ENCODE results near the gene CA5A. TPM values are rescaled to one million over a fixed set of nuclear protein-coding genes. Genes with fewer than 3 reads are reported as not detected.
"Not testable (repeated sequence)": the region's sequence is repeated elsewhere in the genome, so short reads cannot be mapped to it uniquely, and the experiment has no call there.

Gene CA5A
- total RNA-seq, 2 donors from 2014 or later, result not detected

DNA sequence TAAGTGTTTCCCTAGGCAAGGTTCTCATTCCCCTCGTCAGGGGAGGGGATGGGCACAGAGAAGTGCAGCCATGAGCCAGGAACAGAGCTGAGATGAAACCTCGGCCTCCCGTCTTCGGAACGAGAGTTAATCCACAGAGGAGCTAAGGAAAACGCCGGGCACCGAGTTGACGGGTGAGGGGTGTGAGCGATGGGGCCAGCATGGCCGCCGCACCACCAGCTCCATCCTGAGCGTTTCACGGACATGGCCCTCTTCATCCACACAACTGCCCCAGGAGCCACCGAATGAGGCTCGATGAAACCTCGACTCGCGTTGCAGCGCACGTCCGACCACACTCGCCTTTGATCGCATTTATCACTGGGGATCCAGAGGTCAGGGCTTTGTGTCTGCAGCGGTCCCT, 21.5 kb downstream of the CA5A start:
- H3K36me3 ChIP-seq, result no peaks in the 10 kb centered on the region
- H3K27ac ChIP-seq, result no peak overlapping the region
- no peaks in the 10 kb centered on the region for H3K9me3 ChIP-seq
- intact Hi-C loops (cut with DNase I), result no loop called here
- H3K27me3 ChIP-seq, result no peaks in the 10 kb centered on the region
- no peak for DNase-seq
- H3K4me1 ChIP-seq, result no peaks in the 10 kb centered on the region
- TF ChIP-seq, protein P1, sequence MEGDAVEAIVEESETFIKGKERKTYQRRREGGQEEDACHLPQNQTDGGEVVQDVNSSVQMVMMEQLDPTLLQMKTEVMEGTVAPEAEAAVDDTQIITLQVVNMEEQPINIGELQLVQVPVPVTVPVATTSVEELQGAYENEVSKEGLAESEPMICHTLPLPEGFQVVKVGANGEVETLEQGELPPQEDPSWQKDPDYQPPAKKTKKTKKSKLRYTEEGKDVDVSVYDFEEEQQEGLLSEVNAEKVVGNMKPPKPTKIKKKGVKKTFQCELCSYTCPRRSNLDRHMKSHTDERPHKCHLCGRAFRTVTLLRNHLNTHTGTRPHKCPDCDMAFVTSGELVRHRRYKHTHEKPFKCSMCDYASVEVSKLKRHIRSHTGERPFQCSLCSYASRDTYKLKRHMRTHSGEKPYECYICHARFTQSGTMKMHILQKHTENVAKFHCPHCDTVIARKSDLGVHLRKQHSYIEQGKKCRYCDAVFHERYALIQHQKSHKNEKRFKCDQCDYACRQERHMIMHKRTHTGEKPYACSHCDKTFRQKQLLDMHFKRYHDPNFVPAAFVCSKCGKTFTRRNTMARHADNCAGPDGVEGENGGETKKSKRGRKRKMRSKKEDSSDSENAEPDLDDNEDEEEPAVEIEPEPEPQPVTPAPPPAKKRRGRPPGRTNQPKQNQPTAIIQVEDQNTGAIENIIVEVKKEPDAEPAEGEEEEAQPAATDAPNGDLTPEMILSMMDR (IDR thresholded peaks at IDR 0.05), result no peak
- H3K4me3 ChIP-seq, result no peak overlapping the region
- H3K9ac ChIP-seq (ENCODE audit: low read depth in 2 of 2, low read length in 2 of 2), result no peak overlapping the region

DNA sequence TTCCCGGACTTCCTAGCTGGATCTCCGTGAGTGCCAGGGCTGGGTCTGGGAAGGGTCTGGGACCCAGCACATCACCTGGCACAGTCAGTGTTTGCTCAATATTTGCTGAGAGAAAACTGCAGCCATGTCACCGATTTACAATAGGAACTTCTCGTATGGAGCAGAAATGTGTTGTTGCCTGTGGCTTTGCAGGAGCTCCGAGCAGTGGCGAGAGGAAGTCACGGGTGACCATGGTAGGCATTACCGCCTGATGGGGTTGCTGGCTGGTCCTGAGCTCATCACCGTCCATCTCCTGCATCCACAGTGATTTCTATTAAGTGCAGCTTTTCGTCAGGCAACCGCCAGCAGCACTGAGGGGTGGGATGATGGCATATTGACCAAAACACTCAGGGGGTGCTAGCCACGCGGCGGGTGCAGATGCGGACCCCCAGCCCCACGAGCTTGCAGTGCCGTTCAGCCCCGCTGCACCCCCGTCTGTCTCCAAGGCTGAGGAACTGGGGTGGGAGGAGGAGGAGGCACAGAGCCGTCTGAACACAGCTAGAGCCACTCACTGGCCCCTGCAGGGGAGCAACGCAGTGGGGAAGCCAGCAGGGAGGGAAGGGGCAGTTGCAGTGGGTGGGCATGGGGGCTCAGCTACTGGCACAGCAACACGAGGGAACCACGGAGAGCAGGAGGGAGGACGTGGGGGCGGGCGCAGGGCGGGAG, 22.2 kb downstream of the CA5A start:
- H3K27me3 ChIP-seq; H3K27ac ChIP-seq; H3K4me1 ChIP-seq; intact Hi-C loops (cut with DNase I); DNase-seq; H3K36me3 ChIP-seq; H3K9ac ChIP-seq (ENCODE audit: low read depth in 2 of 2, low read length in 2 of 2); H3K4me3 ChIP-seq; H3K9me3 ChIP-seq: not testable (repeated sequence)

DNA sequence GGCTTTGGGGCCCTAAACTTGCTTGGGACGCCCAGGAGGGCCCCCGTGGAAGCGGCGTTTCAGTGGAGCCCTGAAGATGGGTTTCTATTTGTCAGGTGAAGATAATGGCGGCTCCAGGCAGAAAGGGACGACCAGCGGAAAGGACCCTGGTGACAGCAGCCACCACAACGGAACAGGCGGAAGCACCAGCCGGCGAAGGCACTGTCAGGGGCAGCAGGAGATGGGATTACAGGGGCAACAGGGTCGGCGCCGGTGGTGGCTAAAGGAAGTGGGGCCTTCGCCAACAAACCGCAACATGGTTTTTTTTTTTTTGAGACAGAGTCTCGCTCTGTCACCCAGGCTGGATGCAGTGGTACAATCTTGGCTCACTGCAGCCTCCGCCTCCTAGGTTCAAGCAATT, 23.6 kb downstream of the CA5A start:
- H3K36me3 ChIP-seq; H3K9ac ChIP-seq (ENCODE audit: low read depth in 2 of 2, low read length in 2 of 2); H3K4me3 ChIP-seq; DNase-seq; H3K4me1 ChIP-seq; H3K27ac ChIP-seq; H3K9me3 ChIP-seq; intact Hi-C loops (cut with DNase I); H3K27me3 ChIP-seq: not testable (repeated sequence)

DNA sequence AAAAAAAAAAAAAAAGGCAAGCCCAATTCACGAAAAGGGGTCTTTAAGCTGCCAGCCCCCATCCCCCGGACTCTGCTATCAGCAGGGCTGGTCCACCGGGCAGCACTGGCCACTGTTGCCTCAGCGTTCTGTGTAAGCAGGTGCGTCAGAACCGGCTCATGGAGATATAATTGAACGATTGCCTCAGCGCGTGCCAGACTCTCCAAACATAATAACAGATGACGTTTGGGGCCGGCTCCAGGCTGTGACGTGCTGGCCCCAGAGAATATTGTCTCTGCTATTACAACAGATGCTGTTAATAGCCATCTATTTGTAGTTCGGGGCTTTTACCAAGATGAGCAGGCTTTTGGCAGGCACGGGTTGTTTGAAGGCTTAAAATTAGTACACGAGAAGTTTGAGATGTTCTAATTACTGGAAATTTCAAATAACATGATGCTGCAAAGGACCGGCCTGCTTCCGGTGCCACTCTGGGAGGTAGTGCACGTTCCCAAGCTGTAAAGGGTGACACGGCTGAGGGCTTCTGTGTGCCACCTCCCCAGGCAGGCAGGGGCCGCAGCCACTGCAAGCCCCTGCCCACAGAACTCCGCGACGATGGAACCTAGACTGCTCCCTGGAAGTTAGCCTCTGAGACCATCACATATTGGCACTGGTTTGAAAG, 25.1 kb downstream of the CA5A start:
- H3K27ac ChIP-seq; H3K36me3 ChIP-seq; intact Hi-C loops (cut with DNase I); H3K4me1 ChIP-seq; H3K9ac ChIP-seq (ENCODE audit: low read depth in 2 of 2, low read length in 2 of 2); H3K9me3 ChIP-seq; H3K27me3 ChIP-seq; H3K4me3 ChIP-seq: not testable (repeated sequence)
- peak; percentile 39 for DNase-seq

DNA sequence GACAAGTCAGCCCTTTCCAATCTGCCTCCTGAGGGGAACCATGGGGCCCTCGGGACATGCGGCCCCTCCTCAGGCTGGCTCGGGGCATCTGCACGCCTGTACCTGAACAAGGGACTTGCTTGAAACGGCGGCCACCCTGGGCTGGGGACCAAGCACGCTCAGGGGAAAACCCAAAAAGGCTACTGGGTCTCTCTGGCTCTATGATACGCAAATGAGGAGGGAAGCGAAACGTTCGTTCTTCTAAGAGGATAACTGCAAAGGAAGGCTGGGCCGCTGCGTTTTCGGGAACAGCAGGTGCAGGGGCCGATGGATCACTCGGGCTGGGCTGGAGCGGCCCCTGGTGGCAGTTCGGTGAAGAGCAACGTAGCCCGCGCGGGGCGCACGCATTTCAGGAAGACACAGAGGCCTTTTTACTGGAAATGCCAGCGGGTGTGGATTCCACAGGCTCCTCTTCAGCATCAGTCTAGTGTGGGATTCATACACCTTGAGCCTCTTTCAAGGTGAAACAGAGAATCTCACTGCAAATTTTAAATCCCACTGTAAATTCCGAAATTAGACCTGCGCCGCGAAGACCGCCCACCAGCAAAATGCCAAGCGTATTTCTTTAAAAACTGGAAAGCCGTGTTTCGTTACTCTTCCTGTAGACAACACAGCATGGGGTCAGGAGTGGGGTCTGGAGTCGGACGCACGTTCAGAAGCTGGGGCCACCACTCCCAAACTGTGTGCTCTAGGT, 27.0 kb downstream of the CA5A start:
- TF ChIP-seq, protein P1 (IDR thresholded peaks at IDR 0.05), result peak; percentile 88
- not testable (repeated sequence) for H3K36me3 ChIP-seq; H3K27me3 ChIP-seq; H3K4me1 ChIP-seq; H3K9me3 ChIP-seq; H3K4me3 ChIP-seq; H3K9ac ChIP-seq (ENCODE audit: low read depth in 2 of 2, low read length in 2 of 2); H3K27ac ChIP-seq
- DNase-seq, result peak; percentile 72
- intact Hi-C loops (cut with DNase I), result loop anchor here (10.0 kb wide), 1 partner anchor 135 kb away; no protein-coding TSS in a partner anchor

DNA sequence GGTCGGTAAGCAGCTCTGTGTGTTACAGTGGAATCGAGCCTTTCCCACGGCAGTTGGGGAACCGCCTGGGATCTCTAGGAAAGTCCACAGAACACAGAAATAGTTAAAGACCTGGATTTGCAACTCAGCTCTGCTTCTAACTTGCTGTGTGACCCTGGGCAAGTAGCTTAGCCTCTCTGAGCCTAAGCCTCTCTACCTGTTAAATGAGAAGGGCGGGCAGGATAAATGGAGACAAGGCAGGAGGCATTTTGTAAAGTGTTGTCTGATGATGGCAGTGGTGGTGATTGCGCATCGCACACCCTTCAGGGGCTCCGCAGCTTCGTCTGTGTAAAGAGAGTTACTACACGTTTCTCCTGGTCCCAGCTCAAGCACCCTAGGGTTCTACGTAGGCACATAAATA, 28.2 kb downstream of the CA5A start:
- H3K27ac ChIP-seq; H3K4me3 ChIP-seq; H3K27me3 ChIP-seq; H3K36me3 ChIP-seq; H3K9ac ChIP-seq (ENCODE audit: low read depth in 2 of 2, low read length in 2 of 2); DNase-seq; H3K4me1 ChIP-seq; H3K9me3 ChIP-seq: not testable (repeated sequence)
- intact Hi-C loops (cut with DNase I), result loop anchor here (10.0 kb wide), 1 partner anchor 133 kb away; no protein-coding TSS in a partner anchor

DNA sequence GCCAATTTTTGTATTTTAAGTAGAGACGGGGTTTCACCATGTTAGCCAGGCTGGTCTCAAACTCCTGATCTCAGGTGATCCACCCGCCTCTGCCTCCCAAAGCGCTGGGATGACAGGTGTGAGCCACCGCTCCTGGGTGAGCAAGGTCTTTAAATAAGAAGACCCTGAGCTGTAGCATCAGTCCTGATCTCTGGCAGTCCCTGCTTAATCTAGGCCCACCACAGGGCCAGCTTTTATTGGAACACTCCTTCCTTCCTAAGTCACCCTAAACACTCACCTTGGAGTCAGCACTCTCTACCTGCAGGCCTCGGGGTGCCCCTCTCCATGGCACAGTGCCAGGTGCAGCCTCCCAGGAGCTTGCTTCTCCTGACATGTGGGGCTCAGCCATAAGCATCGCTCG, 30.8 kb downstream of the CA5A start:
- not testable (repeated sequence) for H3K27ac ChIP-seq; H3K4me1 ChIP-seq; H3K36me3 ChIP-seq; DNase-seq; H3K9ac ChIP-seq (ENCODE audit: low read depth in 2 of 2, low read length in 2 of 2); H3K9me3 ChIP-seq; H3K4me3 ChIP-seq; H3K27me3 ChIP-seq
- intact Hi-C loops (cut with DNase I), result loop anchor here (10.0 kb wide), 1 partner anchor 131 kb away; no protein-coding TSS in a partner anchor

DNA sequence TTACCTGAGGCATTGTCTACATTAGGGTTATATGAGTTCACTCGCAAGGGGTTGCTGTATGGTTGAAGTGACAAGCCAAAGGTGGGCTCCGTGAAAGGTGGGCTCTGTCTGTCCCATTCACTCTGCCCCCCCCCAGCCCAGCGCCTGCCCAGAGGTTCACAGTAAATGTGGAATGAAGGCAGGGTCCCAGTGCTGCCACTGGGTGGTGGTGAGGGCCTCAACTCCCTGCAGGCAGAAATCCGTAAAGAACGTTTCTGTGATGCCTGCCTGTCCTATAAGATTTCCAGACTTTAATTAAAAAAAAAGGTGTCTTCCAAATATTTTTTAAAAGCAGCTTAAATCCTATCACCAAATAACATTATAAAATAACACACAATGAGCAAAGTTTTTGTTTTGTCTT, 31.4 kb downstream of the CA5A start:
- not testable (repeated sequence) for H3K27ac ChIP-seq; H3K4me1 ChIP-seq; H3K9me3 ChIP-seq; H3K36me3 ChIP-seq; DNase-seq; H3K9ac ChIP-seq (ENCODE audit: low read depth in 2 of 2, low read length in 2 of 2); H3K27me3 ChIP-seq; H3K4me3 ChIP-seq
- intact Hi-C loops (cut with DNase I), result loop anchor here (10.0 kb wide), 1 partner anchor 130 kb away; no protein-coding TSS in a partner anchor

DNA sequence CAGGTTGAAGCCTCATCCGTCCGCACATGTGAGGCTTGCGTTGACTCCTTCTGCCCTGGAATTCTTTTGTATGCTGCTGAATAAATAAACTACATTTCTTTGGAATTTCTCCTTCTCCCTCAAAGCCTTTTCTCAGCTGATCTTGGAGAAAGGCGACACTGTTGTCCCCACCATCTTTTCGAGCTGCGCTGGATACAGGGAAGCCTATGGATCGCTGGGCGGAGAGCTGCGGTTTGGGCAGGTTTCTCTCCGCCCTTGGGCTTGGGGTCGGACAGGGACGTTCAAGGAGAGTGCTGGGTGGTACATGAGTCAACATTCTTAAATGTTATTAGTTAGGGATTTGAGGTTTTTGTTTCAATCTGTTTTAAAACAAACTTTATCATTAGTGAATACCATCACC, 35.8 kb downstream of the CA5A start:
- H3K9ac ChIP-seq (ENCODE audit: low read depth in 2 of 2, low read length in 2 of 2); DNase-seq; H3K4me3 ChIP-seq; H3K9me3 ChIP-seq; H3K27me3 ChIP-seq; H3K36me3 ChIP-seq; H3K27ac ChIP-seq; H3K4me1 ChIP-seq: not testable (repeated sequence)
- intact Hi-C loops (cut with DNase I), result loop anchor here (10.0 kb wide), 1 partner anchor 126 kb away; no protein-coding TSS in a partner anchor
